IPS DF 4.7 (cell line): ENCODE measurements around the gene R3HDM4.

Experiments
- DNase-seq: peaks from one replicate; pipeline ENCODE4 v3.0.0-alpha.2; 2013; ENCODE audit warnings: low spot score; ENCODE audit errors: extremely low read depth

R3HDM4 gene

DNA sequence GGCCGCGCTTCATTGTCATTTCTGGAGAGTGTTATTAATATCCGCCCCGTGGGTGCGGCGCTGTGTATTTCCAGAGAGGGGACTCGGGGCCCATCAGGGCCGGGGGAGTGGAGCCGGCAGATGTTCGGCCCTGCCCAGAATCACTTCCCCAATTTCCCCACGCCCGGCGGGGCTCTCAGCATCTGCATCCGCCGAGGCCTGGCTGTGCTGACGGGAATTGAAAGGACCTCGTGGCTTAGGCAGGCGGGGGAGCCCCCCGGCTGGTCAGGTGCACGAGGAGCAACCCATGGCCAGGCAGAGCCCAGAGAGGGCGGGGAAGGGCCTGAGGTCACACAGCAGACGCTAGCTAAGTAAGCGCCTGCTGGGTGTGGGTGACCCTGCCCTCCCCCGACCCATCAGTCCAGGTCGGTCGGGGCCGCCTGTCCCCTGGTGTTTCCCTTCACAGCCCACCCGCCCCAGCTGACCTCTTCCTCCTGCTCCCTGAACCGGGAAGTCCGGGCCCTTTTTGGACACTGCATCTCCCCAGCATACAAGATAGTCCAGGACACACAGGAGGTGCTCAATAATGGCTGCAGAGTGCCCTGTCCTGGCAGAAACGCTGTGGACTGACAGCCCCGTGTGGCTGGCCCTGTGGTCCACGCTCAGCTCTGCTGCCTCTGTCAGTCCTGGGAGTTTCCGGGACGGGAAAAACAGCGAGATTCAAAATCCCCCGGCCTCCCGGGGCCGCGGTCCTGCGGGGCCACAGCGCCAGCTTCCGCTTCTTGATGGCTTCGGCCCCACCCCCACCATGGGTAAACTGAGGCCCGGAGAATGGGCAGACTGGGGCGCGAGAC is 34.9 kb upstream of the R3HDM4 start:
- no peak for DNase-seq

DNA sequence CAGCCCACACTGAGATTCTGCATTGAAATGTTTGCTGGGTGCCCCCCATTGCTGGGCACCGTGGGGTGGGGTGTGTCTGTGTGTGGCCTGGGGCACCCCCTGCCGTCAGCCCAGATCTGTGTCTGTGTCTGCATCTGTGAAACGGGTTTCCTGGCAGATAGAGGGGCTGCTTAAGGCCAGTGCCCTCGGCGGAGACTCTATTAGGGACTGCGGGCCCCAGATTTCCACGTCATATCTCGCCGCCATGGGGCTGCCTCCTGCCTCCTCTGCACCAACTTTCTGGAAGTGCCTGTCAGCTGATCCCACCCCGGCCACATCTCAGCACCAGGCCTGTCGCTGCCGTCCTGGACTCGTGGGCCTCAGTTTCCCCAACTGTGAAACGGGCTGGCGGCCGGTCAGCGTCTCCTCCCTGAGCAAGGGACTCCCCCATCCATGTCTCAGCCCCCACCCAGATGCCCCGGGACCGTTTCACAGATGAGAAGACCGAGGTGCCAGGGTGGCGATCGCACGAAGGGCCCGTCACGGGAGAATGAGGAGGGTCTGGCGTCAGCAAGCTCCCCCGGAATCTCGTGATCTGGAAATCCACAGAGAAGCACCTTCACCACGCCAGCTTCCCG is 34.2 kb upstream of the R3HDM4 start:
- DNase-seq, result no peak

DNA sequence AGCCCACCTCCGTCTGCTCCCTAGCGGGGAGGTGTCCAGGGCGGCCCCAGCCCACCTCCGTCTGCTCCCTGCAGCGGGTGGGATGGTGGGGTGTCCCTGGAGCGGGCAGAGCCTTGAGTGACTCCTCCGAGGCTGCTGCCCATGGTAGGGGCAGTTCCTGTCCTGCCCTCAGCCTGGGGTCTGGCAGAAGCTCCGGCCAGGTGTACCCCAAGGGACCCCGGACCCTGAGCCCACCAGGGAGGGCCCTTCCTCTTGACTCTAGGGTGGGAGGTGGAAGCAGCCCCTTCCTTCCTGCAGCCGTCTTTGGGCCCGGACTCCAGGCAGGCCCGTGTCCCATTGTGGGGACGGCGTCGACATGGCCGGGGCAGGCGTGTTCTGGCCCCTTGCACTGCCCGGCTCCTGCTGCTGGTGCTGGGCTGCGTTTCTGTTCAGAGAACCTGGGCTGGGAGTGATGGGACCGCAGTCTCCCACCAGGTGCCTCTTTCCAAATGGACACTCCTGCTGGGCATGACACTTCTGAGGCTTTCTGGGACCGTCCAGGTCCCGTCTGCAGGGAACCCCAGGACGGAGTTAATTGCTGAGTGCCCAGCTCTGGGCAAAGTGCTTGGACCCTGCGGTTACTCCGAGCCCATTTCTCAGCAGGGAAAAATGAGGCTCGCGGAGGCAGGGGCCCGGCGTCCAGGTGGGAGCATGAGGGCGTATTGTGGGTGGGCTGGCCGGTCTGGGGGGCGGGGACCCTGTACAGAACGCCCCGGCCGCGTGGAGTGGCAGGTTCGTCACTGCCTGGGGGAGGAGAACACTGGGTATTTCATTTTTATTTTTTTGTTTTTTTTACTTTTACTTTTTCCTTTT is 32.6 kb upstream of the R3HDM4 start:
- DNase-seq, result no peak

DNA sequence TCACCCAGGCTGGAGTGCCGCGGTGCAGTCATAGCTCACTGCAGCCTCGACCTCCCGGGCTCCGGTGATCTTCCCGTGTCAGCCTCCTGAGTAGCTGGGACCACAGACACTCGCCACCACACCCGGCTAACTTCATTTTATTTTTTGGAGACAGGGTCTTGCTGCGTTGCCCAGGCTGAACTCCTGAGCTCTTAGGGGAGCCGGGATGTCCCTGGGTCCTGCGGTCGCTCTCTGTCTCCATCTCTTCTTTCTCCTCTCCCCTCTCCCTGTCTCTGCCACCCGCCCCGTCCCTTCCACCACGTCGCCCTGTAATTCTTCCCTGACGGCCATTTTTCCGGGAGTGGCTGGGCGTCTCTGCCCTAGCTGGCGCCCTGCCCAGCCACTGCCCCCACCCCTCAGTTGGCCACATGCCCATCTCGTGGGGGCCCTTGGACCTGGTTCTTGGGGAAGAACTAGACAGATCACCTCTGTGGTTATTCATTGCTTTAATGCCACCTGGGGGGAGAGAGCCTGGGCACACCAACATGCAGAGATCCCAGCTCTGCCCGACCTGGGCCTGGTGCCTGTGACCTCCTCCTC is 31.7 kb upstream of the R3HDM4 start:
- DNase-seq, result no peak

DNA sequence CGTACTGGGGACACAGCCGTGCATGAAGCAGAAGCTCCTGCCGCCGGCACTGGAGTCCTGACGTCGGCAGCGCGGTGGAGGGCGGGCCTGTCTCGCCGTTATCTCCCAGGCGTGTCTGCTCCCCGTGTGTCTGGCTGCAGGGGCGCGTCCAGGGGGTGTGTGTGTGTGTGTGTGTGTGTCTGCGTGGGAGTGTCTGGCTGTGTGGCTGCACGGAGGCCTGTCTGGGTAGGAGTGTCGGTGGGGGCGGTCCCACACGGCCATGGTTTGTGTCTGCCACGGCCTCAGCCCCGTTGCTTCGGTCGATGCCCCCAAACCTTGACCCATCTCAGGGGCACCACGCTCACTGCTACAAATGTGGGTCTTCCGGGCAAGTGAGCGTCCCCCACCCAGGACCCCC is 31.1 kb upstream of the R3HDM4 start:
- DNase-seq, result no peak

DNA sequence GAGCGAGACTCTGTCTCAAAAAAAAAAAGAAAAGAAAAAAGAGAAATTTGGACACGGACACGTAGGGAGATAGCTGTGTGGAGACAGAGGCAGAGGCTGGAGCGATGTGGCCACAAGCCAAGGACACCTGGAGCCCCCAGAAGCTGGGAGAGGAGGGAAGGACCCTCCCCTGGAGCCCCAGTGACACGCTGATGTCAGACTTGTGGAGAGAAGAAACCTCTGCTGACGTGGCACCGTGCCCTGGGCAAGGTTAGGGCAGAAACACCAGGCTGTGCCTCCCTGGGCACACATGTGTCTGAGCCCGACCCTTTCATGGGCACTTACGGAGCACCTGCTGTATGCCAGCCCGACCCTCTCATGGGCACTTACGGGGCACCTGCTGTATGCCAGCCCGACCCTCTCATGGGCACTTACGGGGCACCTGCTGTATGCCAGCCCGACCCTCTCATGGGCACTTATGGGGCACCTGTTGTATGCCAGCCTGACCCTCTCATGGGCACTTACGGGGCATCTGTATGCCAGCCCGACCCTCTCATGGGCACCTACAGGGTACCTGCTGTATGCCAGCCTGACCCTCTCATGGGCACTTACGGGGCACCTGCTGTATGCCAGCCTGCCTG is 30.6 kb upstream of the R3HDM4 start:
- DNase-seq, result no peak

DNA sequence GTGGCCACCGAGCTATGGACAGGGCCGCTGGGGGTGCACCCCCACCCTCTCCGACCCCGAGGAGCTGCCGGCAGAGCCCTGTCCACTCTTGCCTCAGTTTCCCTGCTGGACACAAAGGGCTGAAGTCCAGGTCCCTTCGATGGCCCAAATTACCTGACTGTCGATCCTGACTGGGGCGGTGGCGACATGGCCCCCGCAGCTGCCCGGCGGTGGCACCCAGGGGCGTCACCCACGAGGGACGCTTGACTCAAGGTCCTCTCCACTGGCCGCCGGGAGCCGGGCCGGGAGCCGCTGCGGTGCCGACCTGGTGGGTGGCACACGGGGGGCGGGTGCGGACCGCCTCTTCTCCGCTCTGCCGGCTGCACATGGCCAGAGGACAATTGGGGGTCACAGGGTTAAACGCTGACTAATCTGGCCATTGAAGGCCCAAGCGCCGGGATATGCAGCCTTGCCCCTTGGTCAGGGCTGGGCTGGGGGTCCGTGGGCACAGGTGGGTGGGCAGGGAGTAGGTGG is 29.2 kb upstream of the R3HDM4 start:
- DNase-seq, result no peak

DNA sequence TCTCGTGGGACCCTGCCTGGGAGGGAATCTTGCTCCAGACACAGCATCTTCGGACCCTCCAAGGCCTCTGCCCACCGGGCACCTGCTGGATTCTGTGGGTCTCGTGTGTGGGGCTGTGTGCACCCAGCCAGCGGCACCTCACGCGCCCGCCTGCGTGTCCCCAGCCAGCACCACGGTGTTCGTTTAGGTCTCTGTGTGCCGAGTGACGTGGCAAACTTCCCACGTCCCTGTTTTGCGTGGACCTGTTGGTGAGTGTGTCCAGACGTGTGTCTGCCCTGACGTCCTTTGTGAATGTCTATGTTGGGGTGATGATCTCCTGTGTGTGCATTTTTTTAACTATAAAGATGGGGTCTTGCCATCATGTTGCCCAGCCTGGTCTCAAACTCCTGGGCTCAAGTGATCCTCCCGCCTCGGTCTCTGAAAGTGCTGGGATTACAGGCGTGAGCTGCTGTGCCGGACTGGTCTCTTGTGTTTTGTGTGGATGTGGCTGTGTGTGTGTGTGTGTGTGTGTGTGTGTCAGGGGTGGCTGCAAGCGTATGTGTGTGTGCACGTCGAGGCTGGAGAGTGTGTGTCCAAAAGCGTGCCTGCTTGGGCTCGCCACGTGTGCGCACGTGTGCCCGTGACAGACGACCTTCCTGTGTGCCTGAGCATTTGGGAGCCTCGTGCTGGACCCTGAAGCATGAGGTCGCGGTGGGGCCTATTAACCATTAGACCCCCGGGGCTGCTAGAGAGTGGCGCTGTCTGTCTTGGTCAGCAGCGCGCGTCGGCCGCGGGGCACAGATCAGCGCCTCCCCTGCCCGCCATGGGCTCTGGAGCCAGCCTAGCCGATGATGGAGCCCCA is 28.5 kb upstream of the R3HDM4 start:
- DNase-seq, result no peak

DNA sequence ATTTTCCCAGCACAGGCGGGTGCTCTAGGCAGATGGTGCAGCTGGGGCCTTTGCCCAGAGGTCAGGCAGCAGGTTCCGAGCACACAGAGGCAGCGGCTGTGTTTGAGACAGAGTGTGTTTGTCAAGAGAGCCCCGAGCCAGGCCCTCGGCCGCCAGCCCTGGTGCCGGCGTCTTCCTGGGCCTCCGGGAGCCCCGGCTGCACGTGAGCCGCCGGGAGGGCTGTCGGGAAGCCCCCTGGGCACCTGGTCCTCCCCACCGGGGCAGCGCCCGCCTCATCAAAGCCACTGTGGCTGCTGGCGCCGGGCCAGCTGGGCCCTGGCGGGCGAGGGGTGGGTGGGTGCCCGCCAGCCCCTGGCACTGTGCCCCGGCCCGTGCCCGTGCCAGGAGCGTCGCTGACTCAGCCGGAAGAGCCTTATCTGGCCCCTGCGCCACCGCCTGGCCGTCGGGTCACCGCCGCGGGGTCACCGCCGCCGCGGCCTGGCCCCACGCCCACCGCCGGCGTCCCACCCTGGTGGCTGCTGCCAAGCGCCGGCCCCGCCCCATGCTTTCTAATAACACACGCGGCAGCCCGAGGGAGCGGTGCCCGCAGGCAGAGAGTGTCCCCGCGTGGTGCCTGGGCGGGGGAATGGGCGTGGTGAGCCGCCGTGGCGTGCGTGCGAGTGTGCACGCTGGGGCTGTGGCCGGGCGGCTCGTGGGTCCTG is 27.7 kb upstream of the R3HDM4 start:
- DNase-seq, result no peak

DNA sequence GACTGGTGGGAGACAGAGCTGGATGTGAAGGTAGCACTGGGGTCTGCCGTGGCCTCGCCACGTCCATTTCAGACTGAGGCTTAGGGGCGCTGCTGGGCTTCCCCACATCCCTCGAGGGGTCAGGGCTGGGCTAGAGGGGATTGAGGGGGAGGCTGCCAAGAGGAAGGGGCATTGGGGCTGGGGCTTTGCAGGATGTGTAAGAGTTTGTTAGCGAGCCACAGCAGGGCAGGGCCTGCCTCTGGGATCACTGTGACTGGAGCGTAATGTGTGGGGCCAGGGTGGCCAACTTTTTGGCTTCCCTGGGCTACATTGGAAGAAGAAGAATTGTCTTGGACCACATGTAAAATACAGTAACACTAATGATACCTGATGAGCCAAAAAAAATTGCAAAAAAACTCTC is 26.9 kb upstream of the R3HDM4 start:
- DNase-seq, result no peak

DNA sequence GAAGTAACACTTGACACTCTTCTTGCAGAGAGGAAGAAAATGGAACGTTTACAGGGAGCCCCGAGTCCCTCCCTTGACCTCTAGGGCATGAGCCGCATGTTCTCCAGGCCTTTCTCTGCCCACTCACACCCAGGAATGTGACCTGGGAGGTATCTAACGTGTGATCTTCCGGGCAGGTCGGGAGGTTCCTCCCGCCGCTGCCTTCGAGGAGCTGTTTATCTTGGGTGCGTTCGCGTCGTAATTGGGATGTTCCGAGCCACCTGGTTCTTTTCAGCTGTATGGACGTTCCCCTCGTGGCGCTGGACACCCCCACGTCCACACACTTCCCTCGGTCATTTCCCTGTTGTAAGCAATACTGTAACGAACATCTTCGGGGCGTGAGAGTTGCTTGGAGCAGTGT is 26.4 kb upstream of the R3HDM4 start:
- no peak for DNase-seq

DNA sequence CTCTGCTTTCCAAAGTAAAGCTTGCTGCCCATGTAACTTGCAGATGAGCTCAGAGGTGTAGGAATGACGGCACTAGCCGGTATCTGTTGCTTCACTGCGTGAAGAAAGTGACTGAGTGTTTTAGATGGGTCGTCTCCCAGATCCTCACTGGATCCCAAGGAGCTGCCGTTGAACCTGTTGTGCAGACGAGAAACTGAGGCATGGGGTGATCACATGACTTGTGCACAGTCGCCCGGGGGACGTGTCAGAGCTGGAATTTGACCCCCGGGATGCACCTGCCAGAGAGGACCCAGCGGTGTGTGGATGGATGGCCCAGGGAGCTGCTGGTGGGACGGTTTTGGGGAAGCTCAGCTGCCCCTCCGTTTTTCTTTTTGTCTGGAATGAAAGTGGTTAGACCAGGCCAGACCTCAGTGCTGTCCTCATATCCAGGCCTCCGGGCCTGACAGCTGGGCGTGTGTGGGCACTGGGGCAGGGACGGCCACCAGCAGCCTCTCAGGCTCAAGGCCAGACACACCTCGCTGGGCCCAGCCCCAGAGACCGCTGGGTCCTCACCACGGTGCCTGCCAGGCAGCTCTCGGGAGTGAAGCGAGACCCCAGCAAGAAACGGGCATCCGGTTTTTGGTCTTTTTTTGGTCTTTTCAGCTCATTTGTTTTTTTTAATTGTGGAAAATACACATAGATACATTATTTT is 25.4 kb upstream of the R3HDM4 start:
- DNase-seq, result no peak

DNA sequence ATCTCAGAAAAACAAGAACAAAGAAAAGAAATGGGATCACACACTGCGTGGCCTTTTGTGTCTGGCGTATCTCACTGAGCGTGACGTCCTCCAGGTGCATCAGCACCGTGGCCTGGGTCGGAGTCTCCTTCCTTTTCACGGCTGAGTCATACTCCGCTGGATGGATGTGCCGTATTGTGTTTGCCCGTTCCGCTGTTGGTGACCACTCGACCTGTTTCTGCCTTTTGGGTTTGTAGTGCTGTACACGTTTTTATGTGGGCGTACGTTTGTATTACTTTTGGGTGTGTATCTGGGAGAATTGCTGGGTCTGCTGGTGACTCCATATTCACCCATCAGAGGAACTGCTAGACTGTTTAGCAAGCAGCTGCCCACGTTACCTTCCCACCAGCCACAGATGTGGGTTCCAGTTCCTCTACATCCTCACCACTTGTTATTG is 24.3 kb upstream of the R3HDM4 start:
- no peak for DNase-seq

DNA sequence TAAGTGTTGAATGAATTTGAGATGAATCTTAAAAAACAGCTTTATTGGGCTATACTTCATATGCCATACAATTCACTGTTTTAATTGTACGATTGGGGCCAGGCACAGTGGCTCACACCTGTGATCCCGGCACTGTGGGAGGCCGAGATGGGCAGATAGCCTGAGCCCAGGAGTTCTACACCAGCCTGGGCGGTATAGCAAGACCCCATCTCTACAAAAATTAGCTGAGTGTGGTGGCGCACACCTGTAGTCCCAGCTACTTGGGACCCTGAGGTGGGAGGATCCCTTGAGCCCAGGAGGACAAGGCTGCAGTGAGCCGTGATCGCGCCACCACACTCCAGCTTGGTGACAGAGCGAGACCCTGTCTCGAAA is 23.1 kb upstream of the R3HDM4 start:
- no peak for DNase-seq

DNA sequence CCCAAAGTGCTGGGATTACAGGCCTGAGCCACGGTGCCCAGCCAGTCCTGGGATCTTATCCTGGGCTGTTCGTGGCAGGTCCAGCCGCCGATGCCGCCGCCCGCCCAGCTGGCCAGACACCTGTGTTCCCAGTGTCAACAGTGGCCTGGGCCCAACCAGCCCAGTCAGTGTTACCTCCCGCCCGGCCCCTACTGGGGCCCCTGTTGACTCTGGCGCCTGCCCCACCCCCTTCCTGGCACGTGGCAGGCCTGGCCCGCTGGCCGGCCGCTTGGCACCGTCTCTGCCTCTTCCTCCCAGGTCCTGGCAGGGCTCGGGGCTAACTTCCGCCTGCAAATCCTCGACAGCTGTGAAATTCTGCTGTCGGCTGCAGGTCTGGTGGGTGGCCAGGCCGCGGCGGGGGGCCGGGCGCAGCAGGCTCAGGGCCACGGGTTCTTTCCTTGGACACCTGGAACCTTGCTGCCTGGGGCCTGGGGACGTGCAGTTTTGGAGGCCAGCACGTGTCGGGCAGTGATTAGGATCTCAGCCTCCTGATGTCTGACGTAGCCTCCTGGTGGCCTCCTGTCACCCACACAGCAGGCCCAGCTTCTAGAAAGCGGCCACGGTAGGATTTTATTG is 22.0 kb upstream of the R3HDM4 start:
- DNase-seq, result no peak

DNA sequence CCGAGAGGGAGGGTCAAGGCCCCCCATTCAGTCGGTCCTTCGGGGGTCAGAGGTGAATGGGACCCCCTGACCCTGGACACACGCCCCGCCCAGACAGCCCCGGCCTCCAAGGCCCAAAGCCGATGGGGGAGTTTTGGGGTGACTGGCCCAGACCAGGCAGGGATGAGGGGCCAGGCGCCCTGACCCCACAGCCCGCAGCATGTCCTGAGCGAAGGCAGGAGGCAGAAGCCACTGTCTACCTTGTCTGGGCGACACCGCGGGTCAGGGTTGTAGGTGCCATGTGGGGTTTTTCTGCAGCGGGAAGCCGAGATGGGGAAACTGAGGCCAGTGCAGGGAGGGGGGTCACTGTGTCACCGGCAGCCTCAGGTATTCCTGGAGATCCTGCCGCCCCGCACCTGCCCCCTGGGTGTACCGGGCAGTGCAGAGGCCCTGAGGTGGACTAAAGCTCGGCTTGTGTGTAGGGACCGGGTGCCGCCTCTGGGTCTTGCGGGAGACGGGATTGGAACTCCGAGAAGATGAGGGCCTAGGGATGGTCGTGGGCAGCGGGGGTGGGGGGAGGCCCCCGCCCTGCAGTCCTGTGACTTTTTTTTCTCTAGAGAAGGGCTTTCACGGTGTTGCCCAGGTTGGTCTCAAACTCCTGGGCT is 21.3 kb upstream of the R3HDM4 start:
- no peak for DNase-seq

DNA sequence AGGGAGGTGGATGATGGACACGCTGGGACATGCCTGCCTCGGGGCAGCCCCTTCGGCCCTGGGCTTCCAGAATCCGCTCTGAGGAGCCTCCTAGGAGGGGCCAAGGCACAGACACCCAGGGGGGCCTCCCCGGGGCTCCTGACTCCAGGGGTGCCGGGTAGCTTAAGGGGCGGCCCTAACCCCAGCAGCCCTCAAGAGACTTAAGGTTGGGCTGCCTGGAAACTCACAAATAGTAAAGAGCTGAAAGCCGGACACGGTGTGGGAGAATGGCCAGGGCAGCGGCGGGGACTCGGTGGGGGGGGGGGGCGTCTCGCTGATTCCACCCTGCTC is 20.5 kb upstream of the R3HDM4 start:
- no peak for DNase-seq
